ENCODE measurements around the gene ATG13.
A peak's percentile ranks its signal among the peaks of the same experiment; 100 is the strongest.
"Not testable (repeated sequence)": the region's sequence is repeated elsewhere in the genome, so short reads cannot be mapped to it uniquely, and the experiment has no call there.

Gene ATG13

DNA sequence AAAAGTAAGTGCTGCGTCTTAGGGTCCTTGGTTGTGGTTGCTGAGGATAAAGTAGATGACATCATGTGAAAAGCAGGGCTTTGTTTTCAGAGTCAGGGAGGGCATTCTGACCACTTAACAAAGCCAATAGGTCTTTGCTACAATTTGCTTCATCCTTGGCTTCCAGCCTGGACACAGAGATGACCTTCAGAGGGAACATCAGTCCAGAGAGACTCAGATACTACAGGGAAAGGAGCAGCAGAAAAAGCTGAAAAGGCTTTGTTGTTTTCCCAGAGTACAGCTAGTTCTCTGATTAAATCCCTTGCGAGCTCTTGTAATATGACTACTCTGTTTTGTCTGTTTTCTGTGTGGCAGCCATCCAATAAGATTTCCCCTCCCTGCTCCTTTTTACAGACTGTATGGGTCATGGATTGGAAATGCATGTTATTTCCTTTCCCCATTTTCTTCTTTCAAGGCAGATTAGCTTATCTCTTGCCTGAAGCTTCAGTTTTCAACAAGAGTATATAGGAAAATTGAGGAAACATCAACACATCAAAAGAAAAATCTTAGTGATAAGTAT lies 31.9 kb downstream of the ATG13 start:
- DNase-seq, result no peak

DNA sequence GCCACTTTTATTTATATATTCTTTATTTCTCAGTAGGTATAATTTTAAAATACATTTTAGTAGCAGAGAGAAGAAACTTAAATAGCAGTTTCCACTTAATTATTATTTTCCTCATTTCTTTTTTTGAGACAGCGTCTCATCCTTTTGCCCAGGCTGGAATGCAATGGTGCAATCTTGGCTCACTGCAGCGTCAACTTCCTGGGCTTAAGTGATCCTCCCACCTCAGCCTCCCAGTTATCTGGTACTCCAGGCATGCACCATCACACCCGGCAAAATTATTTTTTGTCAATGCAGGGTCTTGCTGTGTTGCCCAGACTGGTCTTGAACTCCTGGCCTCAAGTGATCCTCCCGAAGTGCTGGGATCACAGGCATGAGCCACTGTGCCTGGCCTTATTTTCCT lies 38.3 kb downstream of the ATG13 start:
- no peak for DNase-seq

GRCh38 chr11:46657186-46657585 lies 39.8 kb downstream of the ATG13 start:
- DNase-seq, result no peak

GRCh38 chr11:46658259-46658658 lies 40.9 kb downstream of the ATG13 start:
- no peak for DNase-seq

DNA sequence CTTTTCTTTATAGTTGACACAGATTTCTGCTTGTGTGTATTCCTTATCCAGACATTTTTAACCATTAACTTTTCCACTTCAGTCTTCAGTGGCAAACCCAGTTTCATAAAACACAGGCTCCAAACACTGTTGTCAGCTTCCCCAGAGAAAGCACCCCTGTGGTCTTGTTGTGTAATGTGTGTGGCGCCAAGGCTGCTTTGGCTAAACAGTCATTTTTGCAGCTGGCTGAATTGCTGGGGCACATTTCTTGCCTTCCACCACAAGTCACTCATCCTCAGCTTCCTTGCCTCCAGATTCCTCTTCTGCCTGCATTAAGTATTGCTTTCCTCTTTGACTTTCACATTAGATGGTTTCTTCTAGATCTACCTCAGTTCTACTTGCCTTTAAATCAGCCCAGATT lies 42.6 kb downstream of the ATG13 start:
- no peak for DNase-seq

DNA sequence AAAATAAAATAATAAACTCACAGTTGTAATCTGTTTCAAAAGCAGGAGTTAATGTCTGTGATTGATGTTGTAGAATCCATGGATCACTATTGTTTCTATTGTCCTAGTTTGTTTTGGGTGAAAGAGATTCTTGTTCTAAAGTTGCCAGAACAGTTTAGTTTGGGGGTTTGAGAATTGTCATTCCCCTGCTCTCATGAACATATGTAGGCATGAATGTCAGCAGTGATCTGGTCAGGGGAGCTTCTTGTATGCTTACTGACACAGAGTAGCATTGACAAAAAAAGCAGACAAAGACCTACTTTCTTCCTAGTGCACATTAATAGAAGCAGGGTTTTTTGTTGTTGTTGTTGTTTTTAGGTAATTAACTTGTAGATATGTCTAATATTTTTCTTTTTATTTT lies 44.5 kb downstream of the ATG13 start:
- DNase-seq, result no peak

DNA sequence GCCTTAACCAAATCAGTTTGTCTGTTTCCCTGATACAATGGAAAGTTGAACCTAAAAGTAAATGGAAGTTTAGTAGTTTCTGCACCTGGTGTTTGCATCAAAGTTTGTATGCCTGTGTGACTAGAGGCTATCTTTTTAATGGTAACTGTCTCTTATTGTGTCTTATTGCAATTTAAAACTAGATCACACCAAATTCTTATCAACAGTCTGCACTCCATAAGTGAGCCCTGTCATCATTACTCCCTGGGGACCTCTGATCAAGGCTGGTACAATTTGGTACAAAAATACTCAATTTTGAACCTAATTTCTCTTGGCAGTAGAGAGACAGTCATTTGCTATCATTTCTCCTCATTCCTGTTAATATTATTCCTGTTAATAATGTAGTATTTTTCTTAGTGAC lies 45.0 kb downstream of the ATG13 start:
- no peak for DNase-seq

DNA sequence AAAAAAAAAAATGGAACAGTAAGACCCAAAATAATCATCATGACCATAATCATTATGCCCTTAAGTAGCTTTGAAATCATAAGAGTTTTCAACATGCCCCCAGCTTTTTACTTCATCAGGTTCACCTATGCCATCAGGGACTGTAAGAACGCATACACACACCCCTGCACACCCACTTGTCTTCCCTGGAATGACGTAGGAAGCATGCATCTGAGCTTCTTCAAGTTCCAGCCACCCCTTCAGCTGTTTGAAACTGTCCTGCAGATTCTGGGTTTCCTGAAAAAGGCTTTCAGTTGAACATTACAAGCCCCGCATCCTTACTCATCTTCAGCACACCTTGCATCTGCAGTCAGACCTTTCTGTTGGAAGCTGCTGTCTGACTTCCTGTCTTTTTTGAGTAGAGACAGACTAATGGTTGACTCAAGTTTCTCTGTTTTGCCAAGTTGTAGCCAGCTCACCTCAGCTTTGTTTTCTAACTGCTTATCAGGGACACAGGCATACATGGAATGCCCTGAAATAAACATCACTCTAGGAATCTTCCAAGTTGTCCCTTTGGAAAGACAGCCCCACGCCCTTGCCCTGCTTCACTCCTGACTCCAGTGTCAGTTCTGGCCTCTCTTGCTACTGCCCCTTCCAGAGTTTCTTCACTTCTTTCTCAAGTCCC lies 46.1 kb downstream of the ATG13 start:
- no peak for DNase-seq

- no peak for DNase-seq
Measured at GRCh38 chr11:46664612-46665011, 47.3 kb downstream of the ATG13 start.

- no peak for DNase-seq
Measured at GRCh38 chr11:46665356-46665755, 48.0 kb downstream of the ATG13 start.

DNA sequence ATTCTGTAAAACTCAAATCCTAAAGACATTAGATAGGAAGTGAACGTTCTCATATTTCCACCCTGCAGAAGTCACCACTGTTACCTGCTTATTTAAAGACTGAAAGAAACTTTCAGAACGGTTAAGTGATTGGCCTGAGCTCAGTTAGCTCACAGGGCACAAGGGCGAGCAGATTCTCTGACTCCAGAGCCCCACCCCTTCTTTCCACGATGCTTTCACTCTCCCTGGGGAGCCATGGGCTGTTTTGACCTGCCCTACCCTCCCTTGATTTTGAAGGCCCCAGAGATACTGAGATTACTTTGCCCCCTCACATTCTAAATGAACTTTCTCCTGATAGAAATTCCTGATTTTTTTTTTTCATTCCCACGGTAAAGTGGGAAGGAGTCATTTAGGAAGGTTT lies 49.2 kb downstream of the ATG13 start:
- no peak for DNase-seq

DNA sequence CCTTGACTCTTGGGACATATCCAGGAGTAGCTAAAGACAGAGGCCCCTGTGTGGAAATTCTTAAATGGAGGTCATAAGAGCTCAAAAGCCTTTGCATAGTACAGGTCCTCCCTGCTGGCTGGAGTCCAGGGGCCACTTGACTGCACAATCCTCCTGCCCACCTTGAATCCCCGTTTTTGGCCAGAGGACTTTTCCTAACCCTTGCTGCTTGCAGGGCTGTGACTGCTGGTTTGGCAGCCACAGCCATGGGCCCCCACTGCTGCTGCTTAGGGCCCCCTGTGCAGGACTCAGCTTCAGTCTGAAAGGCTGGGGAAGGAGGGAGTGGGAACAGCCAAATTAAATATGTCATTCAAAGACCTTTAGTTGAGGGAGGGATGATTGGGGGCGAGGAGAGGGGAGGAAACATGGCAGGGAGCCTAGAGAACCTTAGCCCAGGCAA lies 49.7 kb downstream of the ATG13 start:
- DNase-seq, result no peak

DNA sequence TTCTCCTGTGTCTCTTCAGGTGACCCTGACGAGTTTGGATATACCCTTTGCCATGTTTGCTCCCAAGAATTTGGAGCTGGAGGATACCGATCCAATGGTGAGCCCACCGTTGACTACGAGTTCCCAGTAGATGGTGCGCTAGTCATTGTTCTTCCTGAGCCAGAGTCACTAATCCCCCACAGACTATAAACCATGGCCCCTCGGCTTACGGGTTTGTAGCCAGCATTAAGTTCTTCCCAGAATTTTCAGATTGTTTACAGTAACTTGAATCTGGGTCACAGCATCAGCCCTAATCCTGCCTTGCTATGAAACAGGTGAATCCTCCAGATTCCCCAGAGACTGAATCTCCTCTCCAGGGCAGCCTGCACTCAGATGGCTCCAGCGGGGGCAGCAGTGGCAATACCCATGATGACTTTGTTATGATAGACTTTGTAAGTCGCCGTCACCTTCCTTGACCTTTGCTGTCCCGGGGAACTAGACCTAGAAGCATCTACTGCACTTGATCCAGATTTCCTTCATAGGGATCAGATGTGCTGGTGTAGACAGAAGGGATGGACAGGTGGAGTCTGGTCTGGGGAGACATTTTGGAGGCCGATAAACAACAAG lies 51.2 kb downstream of the ATG13 start:
- DNase-seq, result no peak

- DNase-seq, result no peak
Measured at GRCh38 chr11:46669711-46670139, 52.4 kb downstream of the ATG13 start.

DNA sequence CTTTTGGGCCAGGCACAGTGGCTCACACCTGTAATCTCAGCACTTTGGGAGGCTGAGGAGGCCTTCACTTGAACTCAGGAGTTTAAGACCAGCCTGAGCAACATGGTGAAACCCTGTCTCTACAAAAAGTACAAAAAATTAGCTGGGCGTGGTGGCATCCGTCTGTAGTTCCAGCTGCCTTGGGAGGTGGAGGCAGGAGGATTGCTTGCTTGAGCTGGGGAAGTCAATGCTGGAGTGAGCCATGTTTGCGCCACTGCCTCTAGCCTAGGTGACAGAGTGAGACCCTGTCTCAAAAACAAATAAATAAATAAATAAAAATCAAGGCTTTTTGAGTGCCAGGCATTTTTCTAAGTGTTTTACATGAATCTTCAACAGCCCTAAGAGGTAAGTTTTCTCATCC lies 53.2 kb downstream of the ATG13 start:
- DNase-seq, result not testable (repeated sequence)

- no peak for DNase-seq
Measured at GRCh38 chr11:46671958-46672315, 54.6 kb downstream of the ATG13 start.

DNA sequence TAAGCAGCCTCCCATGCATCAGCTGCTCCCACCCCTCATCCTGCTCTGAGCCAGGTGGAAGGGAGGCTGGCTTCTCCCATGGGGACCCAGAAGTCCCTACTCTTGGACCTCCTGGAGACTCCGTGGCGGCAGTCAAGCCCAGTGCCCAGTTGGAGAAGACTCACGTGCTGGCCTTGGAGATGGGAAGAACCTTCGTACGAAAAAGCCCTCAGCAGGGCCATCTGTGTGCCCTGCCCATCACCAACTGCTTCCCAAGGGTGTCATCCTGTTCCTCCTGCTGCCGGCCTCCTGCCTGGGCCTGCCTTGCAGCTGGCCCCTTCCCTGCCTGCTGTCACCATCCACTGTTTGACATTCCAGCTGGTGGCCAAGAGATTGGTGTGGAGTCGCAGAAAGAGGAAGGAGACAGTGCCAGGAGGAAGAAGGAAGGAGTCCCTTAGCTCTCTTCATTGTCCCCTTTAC lies 55.1 kb downstream of the ATG13 start:
- no peak for DNase-seq

- no peak for DNase-seq
Measured at GRCh38 chr11:46673713-46674462, 56.5 kb downstream of the ATG13 start.

GRCh38 chr11:46674463-46675287 lies 57.3 kb downstream of the ATG13 start:
- DNase-seq, result peak in 1 of 2 donors; percentile 16

GRCh38 chr11:46675288-46675851 lies 58.0 kb downstream of the ATG13 start:
- peak in 1 of 2 donors; percentile 18 for DNase-seq

GRCh38 chr11:46675949-46676348 lies 58.6 kb downstream of the ATG13 start:
- DNase-seq, result no peak

DNA sequence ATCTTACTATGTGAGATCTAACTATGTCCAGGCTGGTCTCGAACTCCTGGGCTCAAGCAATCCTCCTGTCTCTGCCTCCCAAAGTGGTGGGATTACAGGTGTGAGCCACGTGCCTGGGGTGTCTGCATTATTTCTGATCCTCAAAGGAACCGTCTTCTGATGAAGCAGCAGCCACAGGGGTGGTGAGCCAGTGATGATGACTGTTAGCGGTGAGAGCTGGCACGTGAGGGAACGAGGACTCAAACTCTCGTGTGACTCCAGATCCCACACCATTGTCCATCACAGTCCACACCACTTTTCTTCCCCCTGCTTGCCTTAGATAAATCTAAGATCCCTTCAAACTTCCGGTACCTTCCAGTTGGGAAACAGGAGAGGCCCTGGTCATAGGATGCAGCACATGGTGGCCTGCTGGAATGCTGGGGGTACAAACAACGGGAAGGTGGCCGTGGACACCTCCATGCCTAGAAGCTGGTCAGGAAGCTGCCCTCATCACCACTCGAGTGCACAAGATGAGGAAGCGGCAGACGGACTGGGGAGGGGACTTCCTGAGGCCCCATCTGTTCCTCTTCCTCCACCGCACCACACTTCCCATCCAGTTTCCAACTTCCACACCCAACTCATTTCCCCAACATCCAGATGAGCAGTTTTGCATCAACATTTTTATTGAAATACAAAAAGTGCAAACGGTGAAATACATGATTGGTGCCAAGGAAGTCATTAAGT lies 59.2 kb downstream of the ATG13 start:
- peak in 1 of 2 donors; percentile 46 for DNase-seq
